Muscle layer of colon (tissue), 2 donors: ENCODE measurements around the gene NLGN4X.

ENCODE experiments used
- H3K27ac ChIP-seq: one replicate; pipeline ENCODE4 v1.7.0; 2013; ENCODE audit warnings: low read depth, mild to moderate bottlenecking, low read length, moderate library complexity
- H3K27me3 ChIP-seq, 2 donors: one replicate each; pipeline ENCODE4 v1.7.0; 2013; ENCODE audit warnings: low read length in 2 of 2, mild to moderate bottlenecking in 2 of 2; ENCODE audit not compliant: insufficient read depth in 2 of 2, control insufficient read depth in 1 of 2
- H3K36me3 ChIP-seq: one replicate; pipeline ENCODE4 v1.7.0; 2013; ENCODE audit warnings: mild to moderate bottlenecking, low read length; ENCODE audit not compliant: insufficient read depth
- H3K4me1 ChIP-seq: one replicate; pipeline ENCODE4 v1.7.0; 2013; ENCODE audit warnings: mild to moderate bottlenecking, low read length; ENCODE audit not compliant: insufficient read depth
- H3K4me3 ChIP-seq, 2 donors: one replicate each; pipeline ENCODE4 v1.7.0; 2013; ENCODE audit warnings: low read length in 2 of 2, low read depth in 1 of 2, mild to moderate bottlenecking in 1 of 2, moderate library complexity in 1 of 2
- H3K9ac ChIP-seq: one replicate; pipeline ENCODE4 v1.7.0; 2013; ENCODE audit warnings: low read length
- H3K9me3 ChIP-seq: one replicate; pipeline ENCODE4 v1.7.0; 2013; ENCODE audit warnings: mild to moderate bottlenecking, low read length
- donor health status: abdominal sarcoma.
- donor health status: Adenocarcinoma of cecum.

NLGN4X gene

DNA sequence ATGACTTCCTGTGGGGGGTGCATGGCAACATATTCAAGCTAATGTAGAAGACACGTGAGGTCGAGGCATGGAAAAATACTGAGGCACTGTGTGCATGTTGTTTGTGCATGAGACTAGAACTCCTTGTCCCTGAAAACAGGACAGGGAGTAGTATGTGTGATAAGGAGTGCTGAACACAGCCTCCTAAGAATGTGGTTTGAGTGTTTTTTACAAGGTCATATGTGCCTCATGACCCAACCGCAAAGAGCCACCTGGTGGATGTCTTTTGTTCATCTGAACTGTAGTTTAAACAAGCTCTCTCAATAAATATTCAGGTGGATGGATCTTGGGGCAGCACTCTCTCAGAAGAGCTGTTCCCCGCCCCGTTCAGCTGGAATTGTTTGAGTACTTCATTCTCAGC is 226.6 kb downstream of the NLGN4X start:
- Histone ChIP-seq H3K4me1 (no peaks in the 10 kb centered on the region), H3K9me3 (no peaks in the 10 kb centered on the region), H3K9ac (no peak overlapping the region), H3K36me3 (no peaks in the 10 kb centered on the region), H3K27me3 (no peaks in the 10 kb centered on the region), H3K4me3 (no peak overlapping the region), H3K27ac (no peak overlapping the region)

DNA sequence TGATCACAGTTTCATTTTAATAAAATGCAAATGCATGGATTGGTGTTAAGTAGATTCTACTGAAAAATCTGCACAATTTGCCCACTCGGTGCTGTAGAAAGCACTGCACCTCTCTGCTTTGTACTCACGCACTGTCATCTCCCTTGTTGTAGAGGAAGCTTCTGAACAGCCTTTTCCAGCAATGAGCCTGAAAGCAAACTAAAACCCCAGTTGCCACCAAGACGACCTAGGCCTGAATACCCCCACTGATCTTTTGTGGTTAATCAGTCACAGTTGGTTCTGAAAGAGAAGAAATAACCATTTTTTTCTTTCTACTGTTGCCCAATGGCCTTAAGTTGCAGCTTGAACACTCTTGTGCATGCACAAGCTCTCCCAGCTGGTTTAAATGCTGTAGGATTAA is 229.8 kb downstream of the NLGN4X start:
- Histone ChIP-seq H3K27ac (no peak overlapping the region), H3K4me3 (no peak overlapping the region), H3K9me3 (no peaks in the 10 kb centered on the region), H3K36me3 (no peaks in the 10 kb centered on the region), H3K9ac (no peak overlapping the region), H3K4me1 (no peaks in the 10 kb centered on the region), H3K27me3 (no peaks in the 10 kb centered on the region)

- Histone ChIP-seq H3K27me3 (no peaks in the 10 kb centered on the region), H3K9ac (no peak overlapping the region), H3K27ac (no peak overlapping the region), H3K4me1 (no peaks in the 10 kb centered on the region), H3K4me3 (no peak overlapping the region), H3K9me3 (no peaks in the 10 kb centered on the region), H3K36me3 (no peaks in the 10 kb centered on the region)
Observed at GRCh38 chrX:5998456-5998855, 230.2 kb downstream of the NLGN4X start.

DNA sequence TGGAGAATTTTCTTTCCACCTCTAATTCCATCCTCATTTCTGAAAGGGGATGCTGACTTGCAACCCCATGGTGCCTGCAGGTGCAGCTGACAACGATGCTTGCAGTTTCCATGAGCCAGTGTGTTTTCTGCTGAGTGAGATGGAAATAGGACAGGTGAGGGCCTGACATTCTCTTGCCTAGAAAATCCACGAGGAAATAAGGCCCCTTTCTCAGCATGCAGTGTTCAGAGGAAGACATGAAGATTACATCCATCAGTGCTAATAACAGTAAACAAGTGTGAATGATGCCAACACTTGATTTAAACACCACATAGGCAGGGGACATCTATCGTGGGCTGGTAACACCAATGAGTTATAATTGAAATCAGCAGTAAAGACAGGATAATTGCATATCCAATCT is 237.3 kb downstream of the NLGN4X start:
- H3K36me3 ChIP-seq, result no peaks in the 10 kb centered on the region
- no peaks in the 10 kb centered on the region for H3K27me3 ChIP-seq
- no peaks in the 10 kb centered on the region for H3K4me1 ChIP-seq
- H3K9me3 ChIP-seq, result no peaks in the 10 kb centered on the region
- no peak overlapping the region for H3K4me3 ChIP-seq
- H3K9ac ChIP-seq, result no peak overlapping the region
- H3K27ac ChIP-seq, result no peak overlapping the region

DNA sequence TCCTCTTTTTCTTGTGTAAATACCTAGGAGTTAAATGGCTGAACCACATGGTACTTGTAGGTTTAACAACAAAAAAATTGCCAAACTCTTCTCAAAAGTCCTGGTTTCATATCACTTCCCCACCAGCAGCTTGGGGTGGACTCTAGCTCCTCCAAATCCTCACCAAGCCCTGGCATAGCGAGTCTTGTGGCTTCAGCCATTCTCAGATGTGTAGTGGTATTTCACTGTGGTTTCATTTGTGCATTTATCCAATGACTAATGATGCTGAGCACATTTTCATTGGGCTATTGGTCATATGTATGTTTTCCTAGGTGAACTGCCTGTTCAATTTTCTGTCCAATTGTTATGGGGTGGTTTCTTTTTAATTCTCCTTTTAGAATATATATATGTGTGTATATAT is 249.3 kb downstream of the NLGN4X start:
- Histone ChIP-seq H3K4me1 (no peaks in the 10 kb centered on the region), H3K27ac (no peak overlapping the region), H3K36me3 (no peaks in the 10 kb centered on the region), H3K9ac (no peak overlapping the region), H3K9me3 (no peaks in the 10 kb centered on the region), H3K4me3 (no peak overlapping the region), H3K27me3 (no peaks in the 10 kb centered on the region)

DNA sequence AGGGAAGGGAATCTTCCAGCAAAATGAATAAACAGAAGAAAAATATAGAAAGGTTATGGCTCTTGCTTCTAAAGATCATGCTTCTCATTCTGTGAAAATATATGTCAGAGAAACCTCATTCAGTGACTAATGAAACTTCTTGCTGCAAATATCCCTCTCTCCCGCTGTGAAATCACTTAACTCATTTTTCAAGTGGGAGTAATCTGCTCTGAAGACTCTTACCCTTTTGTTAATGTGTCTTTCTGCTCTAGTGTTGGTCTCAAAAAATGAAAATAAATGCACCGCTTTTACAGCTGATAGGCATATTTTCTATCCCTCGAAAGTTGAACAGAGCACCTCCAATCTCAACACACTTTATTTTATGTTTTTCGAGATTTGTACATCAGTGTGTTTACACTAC is 252.3 kb downstream of the NLGN4X start:
- H3K27me3 ChIP-seq, result no peaks in the 10 kb centered on the region
- H3K36me3 ChIP-seq, result no peaks in the 10 kb centered on the region
- H3K9me3 ChIP-seq, result no peaks in the 10 kb centered on the region
- H3K4me3 ChIP-seq, result no peak overlapping the region
- H3K4me1 ChIP-seq, result no peaks in the 10 kb centered on the region
- H3K27ac ChIP-seq, result no peak overlapping the region
- H3K9ac ChIP-seq, result no peak overlapping the region

- Histone ChIP-seq H3K9ac (no peak overlapping the region), H3K4me3 (no peak overlapping the region), H3K4me1 (no peaks in the 10 kb centered on the region), H3K27me3 (no peaks in the 10 kb centered on the region), H3K36me3 (no peaks in the 10 kb centered on the region), H3K9me3 (no peaks in the 10 kb centered on the region), H3K27ac (no peak overlapping the region)
Observed at GRCh38 chrX:5971300-5971699, 257.4 kb downstream of the NLGN4X start.

DNA sequence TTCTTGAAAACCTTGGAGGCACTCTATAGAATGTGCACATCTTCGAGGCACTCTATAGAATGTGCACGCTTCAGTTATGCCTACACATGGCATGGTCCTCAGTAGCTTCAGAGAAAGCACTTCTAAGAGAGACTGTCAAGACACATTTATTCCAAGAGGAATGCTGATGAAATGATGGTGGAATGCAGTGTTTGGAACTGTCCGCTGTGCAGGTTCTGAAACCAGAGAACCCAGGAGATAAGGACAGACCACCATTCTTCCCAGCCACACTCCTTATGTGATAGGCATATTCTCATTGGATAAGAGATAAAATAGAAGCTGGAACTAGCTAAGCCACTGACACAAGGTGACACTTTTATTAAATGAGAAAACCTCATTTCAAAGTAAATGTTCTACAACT is 263.3 kb downstream of the NLGN4X start:
- no peaks in the 10 kb centered on the region for H3K36me3 ChIP-seq
- no peak overlapping the region for H3K9ac ChIP-seq
- H3K9me3 ChIP-seq, result no peaks in the 10 kb centered on the region
- no peaks in the 10 kb centered on the region for H3K27me3 ChIP-seq
- H3K27ac ChIP-seq, result no peak overlapping the region
- H3K4me1 ChIP-seq, result no peaks in the 10 kb centered on the region
- no peak overlapping the region for H3K4me3 ChIP-seq

DNA sequence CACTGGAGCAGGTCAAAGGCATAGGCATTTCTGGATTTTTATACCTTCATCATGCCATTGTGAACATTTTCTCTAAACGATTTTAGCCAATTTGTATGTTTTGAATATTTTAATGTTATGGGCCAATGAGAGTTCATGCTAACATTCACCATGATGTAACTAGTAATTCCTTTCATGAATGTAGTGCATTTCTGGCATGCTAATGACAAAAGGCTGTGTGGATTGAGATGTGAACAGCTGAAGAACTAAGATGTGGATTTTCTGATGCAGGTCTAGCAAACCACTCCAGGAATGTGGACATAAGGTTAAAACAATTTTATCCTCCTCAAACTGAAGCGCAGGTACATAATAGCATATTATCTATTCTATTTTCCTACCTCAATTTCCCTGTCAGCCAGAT is 269.4 kb downstream of the NLGN4X start:
- Histone ChIP-seq H3K27me3 (no peaks in the 10 kb centered on the region), H3K36me3 (no peaks in the 10 kb centered on the region), H3K9ac (no peak overlapping the region), H3K27ac (no peak overlapping the region), H3K4me1 (no peaks in the 10 kb centered on the region), H3K9me3 (no peaks in the 10 kb centered on the region), H3K4me3 (no peak overlapping the region)

DNA sequence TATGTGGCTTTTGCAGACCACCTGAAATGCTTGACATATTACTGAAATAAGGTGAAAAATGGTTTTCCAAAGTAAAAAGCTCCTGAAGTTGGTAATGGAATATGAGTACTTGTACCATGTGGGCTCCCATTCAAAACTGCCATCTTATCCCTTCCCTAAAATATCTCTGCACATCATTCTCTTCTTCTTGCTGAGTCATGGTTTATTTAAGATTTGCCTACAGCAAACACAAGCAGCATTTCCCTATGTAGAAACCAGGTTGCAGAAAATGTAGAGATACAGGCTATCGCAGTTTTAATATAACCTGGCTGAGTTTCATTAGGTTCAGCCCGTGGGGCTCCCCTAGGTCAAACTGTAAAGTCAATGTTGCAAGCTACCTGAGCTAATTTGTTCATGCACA is 270.1 kb downstream of the NLGN4X start:
- Histone ChIP-seq H3K4me3 (no peak overlapping the region), H3K27ac (no peak overlapping the region), H3K4me1 (no peaks in the 10 kb centered on the region), H3K36me3 (no peaks in the 10 kb centered on the region), H3K9me3 (no peaks in the 10 kb centered on the region), H3K27me3 (no peaks in the 10 kb centered on the region), H3K9ac (no peak overlapping the region)

DNA sequence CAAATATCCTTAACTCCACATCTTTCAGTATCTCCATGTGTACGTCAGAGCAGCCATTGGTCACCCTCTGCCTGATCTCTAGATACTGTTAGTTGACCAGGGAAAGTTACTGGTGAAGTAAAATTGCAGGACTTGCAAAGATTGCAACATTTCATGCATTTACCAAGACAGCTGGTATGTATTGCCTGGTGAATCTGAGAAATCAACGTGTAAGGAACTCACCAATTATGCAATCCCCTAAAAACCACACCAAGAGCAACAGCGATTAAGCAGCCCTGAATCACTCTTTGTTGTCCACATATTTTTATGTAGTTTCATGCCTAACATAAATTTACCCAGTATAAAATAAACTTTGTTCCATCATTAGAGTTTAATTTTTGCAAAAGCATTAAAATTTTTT is 271.2 kb downstream of the NLGN4X start:
- no peaks in the 10 kb centered on the region for H3K27me3 ChIP-seq

GRCh38 chrX:5936438-5936837 is 292.2 kb downstream of the NLGN4X start:
- no peak overlapping the region for H3K9ac ChIP-seq

More for the DNA sequence above, 271.2 kb downstream of the NLGN4X start:
- Histone ChIP-seq H3K9ac (no peak overlapping the region), H3K36me3 (no peaks in the 10 kb centered on the region), H3K4me3 (no peak overlapping the region), H3K4me1 (no peaks in the 10 kb centered on the region), H3K9me3 (no peaks in the 10 kb centered on the region), H3K27ac (no peak overlapping the region)

More at GRCh38 chrX:5936438-5936837, 292.2 kb downstream of the NLGN4X start:
- Histone ChIP-seq H3K9me3 (no peaks in the 10 kb centered on the region), H3K36me3 (no peaks in the 10 kb centered on the region), H3K4me1 (no peaks in the 10 kb centered on the region), H3K27ac (no peak overlapping the region), H3K27me3 (no peaks in the 10 kb centered on the region), H3K4me3 (no peak overlapping the region)
